K562 (cell line): ENCODE data around the gene CARD14.

Experiments used
- DDX20 ChIP-seq: fragments of 450-650 bp; IDR thresholded peaks from 2 replicates; pipeline ENCODE4 v1.6.1; 2016; ENCODE audit warnings: missing genetic modification characterization, low read depth, mild to moderate bottlenecking, missing compliant biosample characterization, moderate library complexity
- KLF1 ChIP-seq: fragments of 450-650 bp; IDR thresholded peaks from 2 replicates; pipeline ENCODE4 v1.6.1; 2016; ENCODE audit warnings: missing genetic modification characterization, missing compliant biosample characterization
- LCOR ChIP-seq: sonication (generic); formaldehyde crosslinking; IDR thresholded peaks from 2 replicates; pipeline ENCODE4 v1.8.0; 2022; ENCODE audit warnings: mild to moderate bottlenecking, missing genetic modification reagents
- NR2C2 ChIP-seq, 2 experiments: fragments of 200-800 bp in 1 of 2; sonication (Bioruptor generic) in 1 of 2; sonication (generic) in 1 of 2; formaldehyde crosslinking in 1 of 2; IDR thresholded peaks; 2 replicates each; pipeline versions ENCODE4 v1.6.1 to v1.8.0; 2016 to 2022; ENCODE audit warnings: mild to moderate bottlenecking in 1 of 2, missing compliant biosample characterization in 1 of 2, missing genetic modification characterization in 1 of 2, missing genetic modification reagents in 1 of 2
- SIX5 ChIP-seq, 2 experiments: IDR thresholded peaks; 2 replicates each; pipeline ENCODE4 v1.6.1; 2011; ENCODE audit warnings: low read length in 2 of 2, borderline replicate concordance in 1 of 2, low read depth in 1 of 2, mild to moderate bottlenecking in 1 of 2, moderate library complexity in 1 of 2; ENCODE audit not compliant: insufficient read depth in 1 of 2
- TAF1 ChIP-seq: IDR thresholded peaks from 2 replicates; pipeline ENCODE4 v1.6.1; 2011; ENCODE audit warnings: mild to moderate bottlenecking, low read length, moderate library complexity; ENCODE audit not compliant: insufficient read depth, control insufficient read depth, severe bottlenecking; ENCODE audit errors: extremely low read depth

- TF ChIP-seq LCOR (CRISPR knock-in tag) (no peak), NR2C2 (CRISPR knock-in tag; IDR thresholded peaks at IDR 0.05) (no peak), NR2C2 (tag; IDR thresholded peaks at IDR 0.05) (no peak), TAF1 (no peak), DDX20 (tag) (no peak), SIX5 (IDR thresholded peaks at IDR 0.05; ENCODE audit: borderline replicate concordance in 1 of 2, insufficient read depth in 1 of 2, low read depth in 1 of 2, low read length in 2 of 2) (no peak), KLF1 (tag) (no peak)
Measured at GRCh38 chr17:80213643-80213975, 43.8 kb downstream of the CARD14 start.
